Left ventricle myocardium inferior (tissue), 1 donor: Measurements from ENCODE around the gene TRAPPC12. TPM values are rescaled to one million over a fixed set of nuclear protein-coding genes. Genes with fewer than 3 reads are reported as not detected.
A peak's percentile ranks its signal among the peaks of the same experiment; 100 is the strongest.

ENCODE experiments used
- DNase-seq: peaks from one replicate; pipeline ENCODE4 v3.0.0-alpha.2; 2020
- H3K27ac ChIP-seq: fragments of 200-600 bp; replicated peaks from 2 replicates; pipeline ENCODE4 v1.8.0; 2021
- H3K27me3 ChIP-seq: fragments of 200-600 bp; 2 replicates; pipeline ENCODE4 v1.8.0; 2021; ENCODE audit warnings: low read depth
- H3K36me3 ChIP-seq: fragments of 200-600 bp; 2 replicates; pipeline ENCODE4 v1.8.0; 2021
- H3K4me1 ChIP-seq: fragments of 200-600 bp; 2 replicates; pipeline ENCODE4 v1.8.0; 2021
- H3K4me3 ChIP-seq: fragments of 200-600 bp; 2 replicates; pipeline ENCODE4 v1.8.0; 2021; ENCODE audit warnings: mild to moderate bottlenecking, moderate library complexity
- H3K9me3 ChIP-seq: fragments of 200-600 bp; replicated peaks from 2 replicates; pipeline ENCODE4 v1.8.0; 2021
- CTCF ChIP-seq: fragments of 200-600 bp; IDR thresholded peaks from 2 replicates; pipeline ENCODE4 v1.8.0; 2021; ENCODE audit warnings: antibody characterized with exemption, mild to moderate bottlenecking, borderline replicate concordance
- intact Hi-C: fragments of 100-400 bp; cut with micrococcal nuclease; formaldehyde crosslinking; loops from one replicate; pipeline ENCODE4 v1.11.0; 2022
- total RNA-seq: library from RNA; stranded (reverse); fragmentation: NEBNext Ultra II Directional; extraction: Animal tissue kit (Norgen Biotek cat#: 25700); gene quantifications from one replicate; pipeline ENCODE4 v1.2.1, GENCODE V29; 2021
- donor health status: DM: no; HTN: yes; CAD: no; lungs with severe emphysema.

TRAPPC12 gene
- total RNA-seq, 1 donor from 2014 or later: 127 TPM

- intact Hi-C loops: no loop called here
- H3K27me3 ChIP-seq: no peaks in the 10 kb centered on the region
- peaks cover 44% of the 10 kb centered on the region for H3K36me3 ChIP-seq
- no peak for DNase-seq
- no peak for TF ChIP-seq CTCF
- no peak overlapping the region for H3K4me3 ChIP-seq
- H3K9me3 ChIP-seq: no peaks in the 10 kb centered on the region
- no peak overlapping the region for H3K27ac ChIP-seq
- H3K4me1 ChIP-seq: peaks cover 26% of the 10 kb centered on the region
Observed at GRCh38 chr2:3430172-3430571, 50.7 kb downstream of the TRAPPC12 start.

- Histone ChIP-seq H3K27me3 (no peaks in the 10 kb centered on the region), H3K4me3 (no peak overlapping the region), H3K27ac (no peak overlapping the region), H3K36me3 (peaks cover 42% of the 10 kb centered on the region), H3K4me1 (peaks cover 26% of the 10 kb centered on the region), H3K9me3 (no peaks in the 10 kb centered on the region)
- no peak for TF ChIP-seq CTCF
- no peak for DNase-seq
- intact Hi-C loops: no loop called here
Observed at GRCh38 chr2:3430740-3431490, 51.4 kb downstream of the TRAPPC12 start.

- Histone ChIP-seq H3K4me1 (peaks cover 26% of the 10 kb centered on the region), H3K36me3 (peaks cover 33% of the 10 kb centered on the region), H3K9me3 (no peaks in the 10 kb centered on the region), H3K27me3 (no peaks in the 10 kb centered on the region), H3K27ac (no peak overlapping the region), H3K4me3 (no peak overlapping the region)
- no peak for DNase-seq
- intact Hi-C loops: no loop called here
- TF ChIP-seq CTCF: no peak
Observed at GRCh38 chr2:3432067-3432466, 52.6 kb downstream of the TRAPPC12 start.

- H3K36me3 ChIP-seq: peaks cover 28% of the 10 kb centered on the region
- no peaks in the 10 kb centered on the region for H3K27me3 ChIP-seq
- peak overlapping the region; percentile 79 for H3K27ac ChIP-seq
- no peak overlapping the region for H3K4me3 ChIP-seq
- no peak for DNase-seq
- intact Hi-C loops: no loop called here
- no peaks in the 10 kb centered on the region for H3K9me3 ChIP-seq
- H3K4me1 ChIP-seq: peaks cover 26% of the 10 kb centered on the region
- TF ChIP-seq CTCF: no peak
Observed at GRCh38 chr2:3432693-3433338, 53.3 kb downstream of the TRAPPC12 start.

- peaks cover 28% of the 10 kb centered on the region for H3K36me3 ChIP-seq
- no peaks in the 10 kb centered on the region for H3K9me3 ChIP-seq
- no peak overlapping the region for H3K4me3 ChIP-seq
- intact Hi-C loops: no loop called here
- no peak for TF ChIP-seq CTCF
- peak overlapping the region; percentile 79 for H3K27ac ChIP-seq
- H3K27me3 ChIP-seq: no peaks in the 10 kb centered on the region
- DNase-seq: no peak
- peaks cover 26% of the 10 kb centered on the region for H3K4me1 ChIP-seq
Observed at GRCh38 chr2:3433339-3433699, 53.8 kb downstream of the TRAPPC12 start.
